Naive B cell (primary cell): ENCODE measurements around the gene TPRG1L. TPM values are rescaled to one million over a fixed set of nuclear protein-coding genes. Genes with fewer than 3 reads are reported as not detected.
A peak's percentile ranks its signal among the peaks of the same experiment; 100 is the strongest.

Experiments
- ATAC-seq, 2 donors: fragments of 150-1000 bp; cut with Tn5 transposase; 2 replicates each; pipeline ENCODE4 v1.10.0; 2021; ENCODE audit warnings: low read depth in 2 of 2, mild to moderate bottlenecking in 2 of 2, moderate library complexity in 2 of 2
- DNase-seq: peaks from one replicate; pipeline ENCODE4 v3.0.0; 2022
- H3K27ac Mint-ChIP-seq, 6 donors: one replicate each; pipeline ENCODE4 v1.8.0; 2020 to 2022; ENCODE audit warnings: mild to moderate bottlenecking in 6 of 6, mixed read lengths in 6 of 6, moderate library complexity in 5 of 6, inconsistent platforms in 2 of 6
- H3K27me3 Mint-ChIP-seq, 3 donors: one replicate each; pipeline ENCODE4 v1.8.0; 2021 to 2022; ENCODE audit warnings: mixed read lengths in 3 of 3, mild to moderate bottlenecking in 1 of 3
- H3K36me3 Mint-ChIP-seq, 2 donors: one replicate each; pipeline ENCODE4 v1.8.0; 2020 to 2022; ENCODE audit warnings: mixed read lengths in 2 of 2, inconsistent platforms in 1 of 2, mild to moderate bottlenecking in 1 of 2
- H3K4me1 Mint-ChIP-seq, 3 donors: one replicate each; pipeline ENCODE4 v1.8.0; 2020 to 2022; ENCODE audit warnings: mixed read lengths in 3 of 3, inconsistent platforms in 1 of 3, mild to moderate bottlenecking in 1 of 3, moderate library complexity in 1 of 3
- H3K4me3 Mint-ChIP-seq, 8 donors: one replicate each; pipeline ENCODE4 v1.8.0; 2020 to 2022; ENCODE audit warnings: mild to moderate bottlenecking in 8 of 8, mixed read lengths in 8 of 8, moderate library complexity in 8 of 8, inconsistent platforms in 2 of 8
- H3K9me3 Mint-ChIP-seq, 7 donors: one replicate each; pipeline ENCODE4 v1.8.0; 2020 to 2022; ENCODE audit warnings: mixed read lengths in 7 of 7, mild to moderate bottlenecking in 5 of 7, inconsistent platforms in 2 of 7, moderate library complexity in 1 of 7
- polyA plus RNA-seq, 6 donors: library from polyadenylated mRNA; unstranded; fragments of 300-500 nt; fragmentation: Illumina TruSeq; gene quantifications; one replicate each; pipeline ENCODE4 v1.2.3, GENCODE V29; 2021; ENCODE audit warnings: low read depth in 6 of 6

The TPRG1L gene
- polyA plus RNA-seq, 6 donors from 2014 or later: 23.7 to 38.7 (median 35.7) TPM

GRCh38 chr1:3651026-3651929 lies 26.5 kb downstream of the TPRG1L start:
- Mint-ChIP-seq H3K27ac (no peak overlapping the region), H3K36me3 (peaks cover under 1% of the 10 kb centered on the region in 2 donors), H3K27me3 (peaks cover 35 to 43% (median 41%) of the 10 kb centered on the region in 3 donors), H3K9me3 (peaks cover 0 to 2% (median 0%) of the 10 kb centered on the region in 7 donors), H3K4me1 (peaks cover 8 to 31% (median 27%) of the 10 kb centered on the region in 3 donors), H3K4me3 (peak overlapping the region; percentile 71 to 86 (median 77))
- ATAC-seq: no peak
- DNase-seq: no peak

GRCh38 chr1:3651930-3652547 lies 27.2 kb downstream of the TPRG1L start, which contains the start of gene TP73:
TSS of gene TP73 (plus strand) at chr1:3652516. CDS start at chr1:3682366, 29,850 bp downstream.
- ATAC-seq (no peak), DNase-seq (peak; percentile 8)
- no peak within 1 kb of the TSS for H3K27ac Mint-ChIP-seq
- H3K4me3 Mint-ChIP-seq: peak within 1 kb of the TSS; percentile 71 to 86 (median 77)
- peaks cover 8 to 31% (median 27%) of the 10 kb centered on the region in 3 donors for H3K4me1 Mint-ChIP-seq
- peaks cover 0 to 2% (median 0%) of the 10 kb centered on the region in 7 donors for H3K9me3 Mint-ChIP-seq
- H3K36me3 Mint-ChIP-seq: no peaks in the 10 kb centered on the region
- H3K27me3 Mint-ChIP-seq: peaks cover 43 to 50% (median 48%) of the 10 kb centered on the region in 3 donors

GRCh38 chr1:3652548-3653285 lies 27.9 kb downstream of the TPRG1L start:
- Mint-ChIP-seq H3K4me3 (peak overlapping the region in 5 of 8 donors; percentile 24 to 57 (median 49)), H3K27me3 (peaks cover 46 to 57% (median 55%) of the 10 kb centered on the region in 3 donors)
- no peak for DNase-seq

GRCh38 chr1:3653286-3653618 lies 28.4 kb downstream of the TPRG1L start:
- no peak for DNase-seq
- Mint-ChIP-seq H3K27me3 (peaks cover 51 to 62% (median 60%) of the 10 kb centered on the region in 3 donors), H3K9me3 (peaks cover 0 to 2% (median 0%) of the 10 kb centered on the region in 7 donors), H3K36me3 (no peaks in the 10 kb centered on the region), H3K27ac (no peak overlapping the region), H3K4me3 (peak overlapping the region in 6 of 8 donors; percentile 22 to 76 (median 50)), H3K4me1 (peaks cover 8 to 24% (median 22%) of the 10 kb centered on the region in 3 donors)
- no peak for ATAC-seq

More at GRCh38 chr1:3652548-3653285, 27.9 kb downstream of the TPRG1L start:
- peaks cover 8 to 29% (median 27%) of the 10 kb centered on the region in 3 donors for H3K4me1 Mint-ChIP-seq
- H3K36me3 Mint-ChIP-seq: no peaks in the 10 kb centered on the region
- peaks cover 0 to 2% (median 0%) of the 10 kb centered on the region in 7 donors for H3K9me3 Mint-ChIP-seq
- no peak for ATAC-seq
- no peak overlapping the region for H3K27ac Mint-ChIP-seq

GRCh38 chr1:3654549-3655281 lies 29.9 kb downstream of the TPRG1L start:
- H3K27me3 Mint-ChIP-seq: peaks cover 60 to 73% (median 71%) of the 10 kb centered on the region in 3 donors

GRCh38 chr1:3656450-3657095 lies 31.8 kb downstream of the TPRG1L start:
- Mint-ChIP-seq H3K27ac (no peak overlapping the region), H3K9me3 (peaks cover 0 to 2% (median 0%) of the 10 kb centered on the region in 7 donors), H3K4me1 (peaks cover 0 to 5% (median under 1%) of the 10 kb centered on the region in 3 donors), H3K4me3 (peak overlapping the region in 1 of 8 donors; percentile 12), H3K27me3 (peaks cover 51 to 66% (median 62%) of the 10 kb centered on the region in 3 donors), H3K36me3 (no peaks in the 10 kb centered on the region)
- DNase-seq (no peak), ATAC-seq (peak in 1 of 2 donors; percentile 24)

More at GRCh38 chr1:3654549-3655281, 29.9 kb downstream of the TPRG1L start:
- Mint-ChIP-seq H3K36me3 (no peaks in the 10 kb centered on the region), H3K4me1 (peaks cover 8 to 18% (median 13%) of the 10 kb centered on the region in 3 donors), H3K4me3 (no peak overlapping the region), H3K27ac (peak overlapping the region in 1 of 6 donors; percentile 27), H3K9me3 (peaks cover 0 to 2% (median 0%) of the 10 kb centered on the region in 7 donors)
- ATAC-seq (no peak), DNase-seq (no peak)

- H3K27me3 Mint-ChIP-seq: peaks cover 51 to 66% (median 62%) of the 10 kb centered on the region in 3 donors
- H3K4me1 Mint-ChIP-seq: peaks cover 0 to 5% (median 0%) of the 10 kb centered on the region in 3 donors
- no peak overlapping the region for H3K4me3 Mint-ChIP-seq
- DNase-seq (no peak), ATAC-seq (no peak)
- H3K27ac Mint-ChIP-seq: no peak overlapping the region
- peaks cover 0 to 2% (median 0%) of the 10 kb centered on the region in 7 donors for H3K9me3 Mint-ChIP-seq
- H3K36me3 Mint-ChIP-seq: no peaks in the 10 kb centered on the region
Measured at GRCh38 chr1:3657096-3657475, 32.3 kb downstream of the TPRG1L start.

GRCh38 chr1:3657578-3658230 lies 32.9 kb downstream of the TPRG1L start:
- Mint-ChIP-seq H3K36me3 (no peaks in the 10 kb centered on the region), H3K4me1 (peaks cover 0 to 5% (median 0%) of the 10 kb centered on the region in 3 donors), H3K27me3 (peaks cover 51 to 71% (median 62%) of the 10 kb centered on the region in 3 donors), H3K4me3 (peak overlapping the region in 1 of 8 donors; percentile 29), H3K9me3 (peaks cover 0 to 2% (median 0%) of the 10 kb centered on the region in 7 donors), H3K27ac (peak overlapping the region in 1 of 6 donors; percentile 76)
- no peak for DNase-seq
- no peak for ATAC-seq

GRCh38 chr1:3658231-3658615 lies 33.4 kb downstream of the TPRG1L start:
- Mint-ChIP-seq H3K27me3 (peaks cover 50 to 68% (median 61%) of the 10 kb centered on the region in 3 donors), H3K4me3 (no peak overlapping the region), H3K9me3 (peaks cover 0 to 2% (median 0%) of the 10 kb centered on the region in 7 donors), H3K4me1 (peaks cover 0 to 4% (median 0%) of the 10 kb centered on the region in 3 donors), H3K27ac (peak overlapping the region in 1 of 6 donors; percentile 76), H3K36me3 (no peaks in the 10 kb centered on the region)
- DNase-seq (no peak), ATAC-seq (no peak)

- Mint-ChIP-seq H3K36me3 (no peaks in the 10 kb centered on the region), H3K4me1 (peaks cover 0 to 3% (median 0%) of the 10 kb centered on the region in 3 donors), H3K4me3 (no peak overlapping the region), H3K27me3 (peaks cover 42 to 59% (median 52%) of the 10 kb centered on the region in 3 donors), H3K9me3 (peaks cover 0 to 2% (median 0%) of the 10 kb centered on the region in 7 donors), H3K27ac (no peak overlapping the region)
- ATAC-seq (no peak), DNase-seq (no peak)
Measured at GRCh38 chr1:3659093-3659492, 34.3 kb downstream of the TPRG1L start.

- Mint-ChIP-seq H3K4me3 (no peak overlapping the region), H3K36me3 (no peaks in the 10 kb centered on the region), H3K9me3 (no peaks in the 10 kb centered on the region), H3K27ac (no peak overlapping the region), H3K27me3 (peaks cover 29 to 43% (median 36%) of the 10 kb centered on the region in 3 donors), H3K4me1 (peaks cover 0 to 14% (median 0%) of the 10 kb centered on the region in 3 donors)
- ATAC-seq (no peak), DNase-seq (no peak)
Measured at GRCh38 chr1:3660704-3661103, 35.9 kb downstream of the TPRG1L start.
